ENCODE measurements around the gene PDK2.

PDK2 gene

GRCh38 chr17:50135316-50136095, 40.4 kb downstream of the PDK2 start:
- DNase-seq (ENCODE audit: low read depth): no peak

GRCh38 chr17:50136096-50136687, 41.0 kb downstream of the PDK2 start:
- no peak for DNase-seq (ENCODE audit: low read depth)

GRCh38 chr17:50137042-50137441, 41.9 kb downstream of the PDK2 start:
- no peak for DNase-seq (ENCODE audit: low read depth)

- DNase-seq (ENCODE audit: low read depth): no peak
Observed at GRCh38 chr17:50139185-50139783, 44.1 kb downstream of the PDK2 start.

GRCh38 chr17:50139950-50140885, 45.1 kb downstream of the PDK2 start:
- peak; percentile 69 for DNase-seq (ENCODE audit: low read depth)

GRCh38 chr17:50141026-50141744, 46.0 kb downstream of the PDK2 start:
- no peak for DNase-seq (ENCODE audit: low read depth)

GRCh38 chr17:50141745-50142110, 46.6 kb downstream of the PDK2 start:
- no peak for DNase-seq (ENCODE audit: low read depth)

- DNase-seq (ENCODE audit: low read depth): no peak
Observed at GRCh38 chr17:50143461-50144176, 48.5 kb downstream of the PDK2 start.

GRCh38 chr17:50144355-50144754, 49.2 kb downstream of the PDK2 start:
- no peak for DNase-seq (ENCODE audit: low read depth)

- no peak for DNase-seq (ENCODE audit: low read depth)
Observed at GRCh38 chr17:50144845-50145531, 49.8 kb downstream of the PDK2 start.

GRCh38 chr17:50145532-50146229, 50.5 kb downstream of the PDK2 start:
- DNase-seq (ENCODE audit: low read depth): no peak

GRCh38 chr17:50146230-50146926, 51.2 kb downstream of the PDK2 start:
- DNase-seq (ENCODE audit: low read depth): no peak

- no peak for DNase-seq (ENCODE audit: low read depth)
Observed at GRCh38 chr17:50146927-50147665, 51.9 kb downstream of the PDK2 start.

GRCh38 chr17:50147841-50148225, 52.7 kb downstream of the PDK2 start:
- DNase-seq (ENCODE audit: low read depth): no peak

- DNase-seq (ENCODE audit: low read depth): peak; percentile 48
Observed at GRCh38 chr17:50148226-50149090, 53.3 kb downstream of the PDK2 start.

GRCh38 chr17:50149091-50149416, 53.9 kb downstream of the PDK2 start:
- no peak for DNase-seq (ENCODE audit: low read depth)
